C4-2B (cell line): Measurements from ENCODE around the gene CPS1.

Experiments used
- ZFX ChIP-seq: fragments of 450-650 bp; IDR thresholded peaks from 2 replicates; pipeline ENCODE4 v1.6.1; 2017
- TF ChIP-seq, protein P1 (sequence below): fragments of 450-650 bp; conservative IDR thresholded peaks from 2 replicates; pipeline ENCODE4 v1.5.1; 2017; ENCODE audit warnings: mild to moderate bottlenecking

DNA sequence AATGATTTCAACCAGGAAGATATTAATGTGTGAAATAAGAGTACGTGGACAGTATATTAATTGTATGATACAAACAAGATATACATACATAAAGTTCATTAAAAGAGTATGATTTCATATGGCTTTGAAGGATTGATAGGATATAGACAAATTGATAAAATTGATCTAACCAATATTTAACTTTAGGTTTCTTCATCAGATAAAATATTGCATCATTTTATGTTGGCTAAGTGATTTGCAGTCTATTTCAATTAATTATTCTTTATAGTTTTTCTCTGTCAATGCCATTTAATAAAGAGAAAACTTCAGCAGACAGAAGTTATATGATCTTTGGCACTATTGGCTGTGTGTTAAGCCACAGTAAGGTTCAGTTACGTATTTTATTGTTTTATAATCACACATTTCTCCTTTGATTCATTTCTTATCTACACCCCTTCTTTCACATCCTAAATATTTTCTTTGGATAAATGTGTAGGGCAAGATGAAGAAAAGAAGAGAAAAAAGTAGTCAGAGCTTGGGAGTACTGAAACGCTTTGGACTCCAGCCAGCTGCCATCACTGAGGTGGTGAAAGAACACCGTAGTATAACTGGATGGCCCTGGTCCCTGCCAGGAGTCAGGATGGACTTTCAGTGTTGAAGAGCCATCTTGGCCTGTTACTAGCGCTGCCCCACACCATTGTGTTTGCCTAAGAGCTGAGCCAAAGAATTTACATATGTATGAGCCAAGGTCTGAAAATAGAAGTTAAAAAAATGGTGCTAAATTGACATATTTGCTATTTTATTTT, 9.8 kb upstream of the CPS1 start:
- TF ChIP-seq, protein P1, sequence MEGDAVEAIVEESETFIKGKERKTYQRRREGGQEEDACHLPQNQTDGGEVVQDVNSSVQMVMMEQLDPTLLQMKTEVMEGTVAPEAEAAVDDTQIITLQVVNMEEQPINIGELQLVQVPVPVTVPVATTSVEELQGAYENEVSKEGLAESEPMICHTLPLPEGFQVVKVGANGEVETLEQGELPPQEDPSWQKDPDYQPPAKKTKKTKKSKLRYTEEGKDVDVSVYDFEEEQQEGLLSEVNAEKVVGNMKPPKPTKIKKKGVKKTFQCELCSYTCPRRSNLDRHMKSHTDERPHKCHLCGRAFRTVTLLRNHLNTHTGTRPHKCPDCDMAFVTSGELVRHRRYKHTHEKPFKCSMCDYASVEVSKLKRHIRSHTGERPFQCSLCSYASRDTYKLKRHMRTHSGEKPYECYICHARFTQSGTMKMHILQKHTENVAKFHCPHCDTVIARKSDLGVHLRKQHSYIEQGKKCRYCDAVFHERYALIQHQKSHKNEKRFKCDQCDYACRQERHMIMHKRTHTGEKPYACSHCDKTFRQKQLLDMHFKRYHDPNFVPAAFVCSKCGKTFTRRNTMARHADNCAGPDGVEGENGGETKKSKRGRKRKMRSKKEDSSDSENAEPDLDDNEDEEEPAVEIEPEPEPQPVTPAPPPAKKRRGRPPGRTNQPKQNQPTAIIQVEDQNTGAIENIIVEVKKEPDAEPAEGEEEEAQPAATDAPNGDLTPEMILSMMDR = no peak
- no peak for TF ChIP-seq ZFX
